ENCODE measurements around the gene ATG13.

ATG13 gene

GRCh38 chr11:46597609-46598219 lies 19.6 kb upstream of the ATG13 start:
- DNase-seq (ENCODE audit: extremely low read depth, low read depth): no peak
- TF ChIP-seq, protein P1, sequence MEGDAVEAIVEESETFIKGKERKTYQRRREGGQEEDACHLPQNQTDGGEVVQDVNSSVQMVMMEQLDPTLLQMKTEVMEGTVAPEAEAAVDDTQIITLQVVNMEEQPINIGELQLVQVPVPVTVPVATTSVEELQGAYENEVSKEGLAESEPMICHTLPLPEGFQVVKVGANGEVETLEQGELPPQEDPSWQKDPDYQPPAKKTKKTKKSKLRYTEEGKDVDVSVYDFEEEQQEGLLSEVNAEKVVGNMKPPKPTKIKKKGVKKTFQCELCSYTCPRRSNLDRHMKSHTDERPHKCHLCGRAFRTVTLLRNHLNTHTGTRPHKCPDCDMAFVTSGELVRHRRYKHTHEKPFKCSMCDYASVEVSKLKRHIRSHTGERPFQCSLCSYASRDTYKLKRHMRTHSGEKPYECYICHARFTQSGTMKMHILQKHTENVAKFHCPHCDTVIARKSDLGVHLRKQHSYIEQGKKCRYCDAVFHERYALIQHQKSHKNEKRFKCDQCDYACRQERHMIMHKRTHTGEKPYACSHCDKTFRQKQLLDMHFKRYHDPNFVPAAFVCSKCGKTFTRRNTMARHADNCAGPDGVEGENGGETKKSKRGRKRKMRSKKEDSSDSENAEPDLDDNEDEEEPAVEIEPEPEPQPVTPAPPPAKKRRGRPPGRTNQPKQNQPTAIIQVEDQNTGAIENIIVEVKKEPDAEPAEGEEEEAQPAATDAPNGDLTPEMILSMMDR (IDR thresholded peaks at IDR 0.05; ENCODE audit: low read depth, low read length): no peak

DNA sequence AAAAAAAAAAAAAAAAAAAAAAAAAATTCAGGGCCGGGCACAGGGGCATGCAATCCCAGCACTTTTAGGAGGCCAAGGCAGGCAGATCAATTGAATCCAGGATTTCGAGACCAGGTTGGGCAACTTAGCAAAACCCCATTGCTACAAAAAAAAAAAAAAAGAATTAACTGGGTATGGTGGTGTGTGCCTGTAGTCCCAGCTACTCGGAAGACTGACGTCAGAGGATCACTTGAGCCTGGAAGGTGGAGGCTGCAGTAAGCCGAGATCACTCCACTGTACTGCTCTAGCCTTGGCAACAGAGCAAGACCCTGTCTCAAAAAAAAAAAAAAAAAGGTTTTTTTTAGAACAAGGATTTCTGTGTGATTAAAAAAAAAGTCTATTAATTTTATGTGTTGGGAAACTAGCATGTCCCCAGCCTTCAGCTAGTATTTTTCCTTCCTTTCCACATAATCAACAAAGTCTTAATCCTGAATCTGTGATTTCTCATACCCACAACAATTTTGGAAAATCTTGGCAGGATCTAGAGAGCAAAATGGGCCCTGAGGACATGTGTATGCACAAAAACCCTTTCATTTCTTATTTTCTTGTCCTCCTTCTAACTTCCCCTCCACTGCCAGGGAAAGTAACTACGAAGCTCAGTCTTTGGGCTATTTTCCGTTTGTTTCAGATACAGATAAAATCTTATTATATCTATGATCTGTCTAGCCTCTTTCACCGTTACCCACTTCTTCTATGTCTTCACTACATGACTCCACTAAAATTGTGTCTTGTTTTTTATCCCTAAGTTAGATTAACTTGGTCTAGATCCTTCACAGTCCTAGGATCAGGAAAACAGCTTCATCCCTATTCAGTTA lies 17.8 kb upstream of the ATG13 start:
- TF ChIP-seq, protein P1 (IDR thresholded peaks at IDR 0.05; ENCODE audit: low read depth, low read length): no peak
- DNase-seq (ENCODE audit: extremely low read depth, low read depth): no peak

DNA sequence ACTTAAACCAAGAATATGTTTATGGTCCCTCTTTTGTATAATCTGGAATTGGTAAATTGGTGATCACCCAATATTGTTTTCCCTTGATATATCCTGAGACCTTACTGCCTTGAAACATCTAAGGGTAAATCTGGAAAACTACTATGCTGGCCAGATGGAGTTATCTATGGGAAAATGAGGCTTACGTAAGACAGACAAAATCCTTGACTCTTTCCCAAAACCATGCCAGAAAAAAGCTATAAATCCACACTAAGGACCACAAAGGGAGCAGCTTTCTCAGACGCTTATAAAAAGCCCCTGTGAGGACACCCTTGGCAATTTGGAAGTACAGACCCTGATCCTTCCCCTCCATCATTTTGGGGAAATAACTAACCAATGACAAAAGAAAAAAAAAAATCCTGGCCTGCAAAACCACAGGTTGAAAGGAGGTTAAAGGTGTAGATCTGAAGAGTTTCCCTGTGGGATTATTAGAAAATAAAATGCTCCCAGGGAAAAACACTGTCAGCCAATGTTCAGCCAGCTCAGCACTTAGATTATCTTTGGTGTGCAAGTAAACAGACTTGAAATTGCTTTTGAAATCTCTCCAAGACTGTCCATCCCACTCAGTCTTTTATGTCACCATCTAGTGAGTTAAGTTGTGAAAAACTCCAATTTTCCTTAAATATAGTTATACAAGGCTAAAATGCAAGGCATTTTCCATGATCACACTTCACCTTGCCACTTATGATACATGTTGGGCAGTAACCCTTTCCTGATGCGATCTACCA lies 17.0 kb upstream of the ATG13 start:
- no peak for DNase-seq (ENCODE audit: extremely low read depth, low read depth)
- TF ChIP-seq, protein P1 (IDR thresholded peaks at IDR 0.05; ENCODE audit: low read depth, low read length): no peak

- DNase-seq (ENCODE audit: extremely low read depth, low read depth): no peak
- TF ChIP-seq, protein P1 (IDR thresholded peaks at IDR 0.05; ENCODE audit: low read depth, low read length): no peak
Observed at GRCh38 chr11:46601129-46601528, 16.2 kb upstream of the ATG13 start.

GRCh38 chr11:46603704-46604308 lies 13.5 kb upstream of the ATG13 start:
- no peak for DNase-seq (ENCODE audit: extremely low read depth, low read depth)

DNA sequence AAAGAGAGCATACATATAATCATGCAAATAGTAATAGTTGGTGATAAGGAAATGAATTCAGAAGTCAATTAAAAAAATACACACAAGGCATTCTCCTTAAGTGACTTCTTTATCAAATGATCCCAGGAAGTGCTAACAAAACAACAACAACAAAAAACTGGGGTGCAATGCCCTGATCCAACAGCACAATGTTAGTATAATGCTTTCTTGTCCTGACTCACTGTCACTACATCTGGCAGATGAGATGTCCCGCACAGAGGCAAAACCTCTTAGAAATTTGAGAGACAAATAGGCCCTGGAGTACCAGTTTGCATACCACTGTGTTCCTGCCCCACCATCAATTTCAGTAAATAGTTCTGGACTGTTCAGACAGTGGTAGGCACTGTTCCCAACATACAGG lies 12.6 kb upstream of the ATG13 start:
- TF ChIP-seq, protein P1 (IDR thresholded peaks at IDR 0.05; ENCODE audit: low read depth, low read length): no peak
- no peak for DNase-seq (ENCODE audit: extremely low read depth, low read depth)

More at GRCh38 chr11:46603704-46604308, 13.5 kb upstream of the ATG13 start:
- TF ChIP-seq, protein P1 (IDR thresholded peaks at IDR 0.05; ENCODE audit: low read depth, low read length): no peak

Measured in AG09319 (cell line).